ENCODE results near the gene DSTN. TPM values are rescaled to one million over a fixed set of nuclear protein-coding genes. Genes with fewer than 3 reads are reported as not detected.

The DSTN gene
- total and polyA plus RNA-seq, 2 of the 4 experiments (the other 2 are of a cell fraction): 221 to 269 TPM

DNA sequence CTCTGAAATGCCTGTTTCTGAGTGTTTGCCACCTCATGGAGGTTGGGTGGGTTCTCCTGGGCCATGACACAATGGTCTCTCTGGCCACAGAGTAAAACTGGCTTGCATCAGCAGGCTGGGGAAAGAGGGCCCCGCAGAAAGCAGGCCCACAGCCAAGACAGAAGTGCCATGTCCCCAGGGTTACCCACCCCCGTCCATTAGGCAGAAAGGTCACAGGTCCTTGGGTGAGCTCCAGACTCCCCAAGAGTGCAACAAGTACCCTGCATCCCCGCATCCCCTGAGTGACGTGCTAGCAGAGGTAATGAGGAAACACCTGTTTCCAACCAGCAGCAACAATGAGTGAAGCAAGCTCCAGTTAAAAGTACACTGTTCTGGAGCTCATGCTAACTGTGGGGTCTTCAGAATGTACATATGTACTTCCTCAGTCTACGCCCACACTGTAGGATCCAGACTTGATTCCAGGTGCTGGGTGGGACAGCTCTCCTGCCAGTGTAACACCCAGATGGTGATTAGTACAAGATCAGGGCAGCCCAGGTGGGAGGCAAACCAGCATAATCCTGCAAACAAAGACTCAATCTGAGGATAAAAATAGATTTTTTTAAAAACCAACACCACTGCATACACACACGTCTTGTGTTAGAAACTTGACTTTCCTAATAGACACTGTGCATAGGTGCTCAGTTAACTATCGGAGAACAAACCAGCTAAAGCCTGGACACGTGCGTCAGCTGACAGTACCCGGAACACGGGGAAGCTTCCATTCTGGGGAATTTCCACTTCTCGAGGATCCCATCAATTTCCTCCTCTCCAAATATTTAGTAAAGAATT is 80.6 kb downstream of the DSTN start:
- Histone ChIP-seq H4K5ac (ENCODE audit: low read depth, low read length) (no peak overlapping the region), H3K9me3 (ENCODE audit: control insufficient read depth, insufficient read depth, low read length) (no peaks in the 10 kb centered on the region), H3K14ac (replicated peaks; ENCODE audit: low read depth, low read length) (peak overlapping the region; percentile 19; the same call in 1 of the 2 replicates), H2BK5ac (ENCODE audit: low read depth, low read length, poor library complexity, severe bottlenecking) (no peak overlapping the region), H3K9me1 (ENCODE audit: insufficient read depth, low read length) (peaks cover 30% of the 10 kb centered on the region), H2AK5ac (ENCODE audit: low read depth, low read length) (no peak overlapping the region), H3K4me1 (ENCODE audit: control insufficient read depth, insufficient read depth, low read length) (peaks cover 47% of the 10 kb centered on the region), H3K4ac (ENCODE audit: low read depth, low read length) (no peak overlapping the region), H2AFZ (replicated peaks; ENCODE audit: low read length, poor library complexity) (no peak overlapping the region), H2AK9ac (replicated peaks; ENCODE audit: low read depth, low read length, poor library complexity) (no peak overlapping the region), H2BK20ac (ENCODE audit: low read depth, low read length) (no peak overlapping the region), H3K27me3 (ENCODE audit: control insufficient read depth, insufficient read depth, low read length) (no peaks in the 10 kb centered on the region), H3K18ac (ENCODE audit: low read depth, low read length) (no peak overlapping the region; the same call in 1 of the 2 replicates), H3K79me1 (ENCODE audit: low read depth in 1 of 2, low read length in 2 of 2) (peaks cover 28 to 96% of the 10 kb centered on the region in 2 experiments), H3K9ac (ENCODE audit: low read depth, low read length) (no peak overlapping the region), H2BK120ac (ENCODE audit: low read depth, low read length) (no peak overlapping the region), H4K91ac (ENCODE audit: insufficient read depth, low read depth, low read length) (no peak overlapping the region), H4K20me1 (ENCODE audit: insufficient read depth, low read length) (peaks cover 99% of the 10 kb centered on the region), H3K56ac (ENCODE audit: extremely low read depth, insufficient read depth, low read length) (no peak overlapping the region), H3K23ac (ENCODE audit: low read depth, low read length) (peak overlapping the region; percentile 29; the same call in 1 of the 2 replicates), H3K36me3 (ENCODE audit: control insufficient read depth, insufficient read depth, low read length) (peaks cover 48% of the 10 kb centered on the region), H3K4me2 (ENCODE audit: low read depth, low read length) (no peak overlapping the region), H3K27ac (ENCODE audit: insufficient read depth, low read length) (peak overlapping the region; percentile 35; the same call in 1 of the 2 replicates), H2BK15ac (ENCODE audit: low read depth, low read length) (no peak overlapping the region), H4K8ac (ENCODE audit: low read depth in 2 of 2, low read length in 2 of 2) (no peak overlapping the region), H3K4me3 (ENCODE audit: insufficient read depth, low read depth, low read length) (no peak overlapping the region)
- DNase-seq (no peak), ATAC-seq (ENCODE audit: low read depth) (no peak)
- ChIA-PET POLR2A (ENCODE audit: unreplicated experiment) (no interaction called here), CTCF (no interaction called here)
- 87% methylated on average over 4 of the region's 12 CpGs; no CpG with 5 or more reads in 1 of the 2 experiments for WGBS, 2 experiments (ENCODE audit: extremely low coverage in 2 of 2, insufficient read length in 1 of 2)
- no TSS peak for BruUV-seq (replicated peaks)
- dilution Hi-C loops (cut with HindIII; ENCODE audit: low sequenced_read_pairs, unreplicated experiment) (no loop called here), in situ Hi-C loops (cut with MboI; ENCODE audit: low sequenced_read_pairs) (no loop called here), intact Hi-C loops (cut with micrococcal nuclease) (loop anchor here (5.0 kb wide), 1 partner anchor 287 kb away; no protein-coding TSS in a partner anchor)
- TF ChIP-seq RFX5 (IDR thresholded peaks at IDR 0.05; ENCODE audit: low read depth, low read length): no peak
- TF ChIP-seq MXI1 (IDR thresholded peaks at IDR 0.05; ENCODE audit: borderline replicate concordance, low read depth, low read length): no peak
- no peak for TF ChIP-seq CHD1 (IDR thresholded peaks at IDR 0.05; ENCODE audit: low read depth, low read length)
- no peak for TF ChIP-seq SMC3 (IDR thresholded peaks at IDR 0.05; ENCODE audit: low read depth, low read length)
- no peak for TF ChIP-seq BHLHE40 (IDR thresholded peaks at IDR 0.05; ENCODE audit: low read depth, low read length)
- TF ChIP-seq CEBPB (IDR thresholded peaks at IDR 0.05; ENCODE audit: low read depth, low read length): no peak
- TF ChIP-seq, protein P1, sequence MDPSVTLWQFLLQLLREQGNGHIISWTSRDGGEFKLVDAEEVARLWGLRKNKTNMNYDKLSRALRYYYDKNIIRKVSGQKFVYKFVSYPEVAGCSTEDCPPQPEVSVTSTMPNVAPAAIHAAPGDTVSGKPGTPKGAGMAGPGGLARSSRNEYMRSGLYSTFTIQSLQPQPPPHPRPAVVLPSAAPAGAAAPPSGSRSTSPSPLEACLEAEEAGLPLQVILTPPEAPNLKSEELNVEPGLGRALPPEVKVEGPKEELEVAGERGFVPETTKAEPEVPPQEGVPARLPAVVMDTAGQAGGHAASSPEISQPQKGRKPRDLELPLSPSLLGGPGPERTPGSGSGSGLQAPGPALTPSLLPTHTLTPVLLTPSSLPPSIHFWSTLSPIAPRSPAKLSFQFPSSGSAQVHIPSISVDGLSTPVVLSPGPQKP (IDR thresholded peaks at IDR 0.05; ENCODE audit: borderline replicate concordance, low read depth, low read length): no peak
- TF ChIP-seq FOS (IDR thresholded peaks at IDR 0.05; ENCODE audit: low read depth, low read length): no peak
